Measurements from ENCODE around the gene ENOX1.

- TF ChIP-seq ZNF571 (tag by site-specific recombination; IDR thresholded peaks at IDR 0.05) = no peak
- no peak for TF ChIP-seq SETDB1 (IDR thresholded peaks at IDR 0.05; ENCODE audit: insufficient read length, low read length)
- no peak for TF ChIP-seq PRDM4 (tag by site-specific recombination; IDR thresholded peaks at IDR 0.05)
- TF ChIP-seq CTCF (tag by site-specific recombination; IDR thresholded peaks at IDR 0.05) = no peak
- no peak for TF ChIP-seq ZNF223 (tag by site-specific recombination; IDR thresholded peaks at IDR 0.05)
- no peak for TF ChIP-seq ZNF623 (tag by site-specific recombination; IDR thresholded peaks at IDR 0.05)
- no peak for TF ChIP-seq ZNF184 (tag by site-specific recombination; IDR thresholded peaks at IDR 0.05)
- no peak for TF ChIP-seq ZNF416 (tag by site-specific recombination; IDR thresholded peaks at IDR 0.05)
- TF ChIP-seq ATF2 (tag by site-specific recombination; IDR thresholded peaks at IDR 0.05; ENCODE audit: low read depth) = no peak
- no peak for TF ChIP-seq PBX3 (CRISPR knock-in tag; IDR thresholded peaks at IDR 0.05)
- no peak for TF ChIP-seq ZSCAN30 (tag by site-specific recombination; IDR thresholded peaks at IDR 0.05)
- TF ChIP-seq ZNF664 (tag by site-specific recombination; IDR thresholded peaks at IDR 0.05) = no peak
Observed at GRCh38 chr13:43555667-43556066, 231.1 kb downstream of the ENOX1 start.

Measured in HEK293 (cell line).